Measurements from ENCODE around the gene OSR1.
"Not testable (repeated sequence)": the region's sequence is repeated elsewhere in the genome, so short reads cannot be mapped to it uniquely, and the experiment has no call there.

OSR1 gene

GRCh38 chr2:19358242-19359020 lies at the start of gene OSR1:
Gene OSR1 (minus strand): TSS chr2:19358623. CDS start chr2:19353805, 4,818 bp downstream.
- no peak for DNase-seq (ENCODE audit: low read depth)

GRCh38 chr2:19403785-19404184 lies 45.4 kb upstream of the OSR1 start:
- no peak for DNase-seq (ENCODE audit: low read depth)

GRCh38 chr2:19392191-19392590 lies 33.8 kb upstream of the OSR1 start:
- DNase-seq (ENCODE audit: low read depth): no peak

- not testable (repeated sequence) for DNase-seq (ENCODE audit: low read depth)
Observed at GRCh38 chr2:19389469-19389868, 31.0 kb upstream of the OSR1 start.

- no peak for DNase-seq (ENCODE audit: low read depth)
Observed at GRCh38 chr2:19380532-19380931, 22.1 kb upstream of the OSR1 start.

GRCh38 chr2:19378939-19379338 lies 20.5 kb upstream of the OSR1 start:
- no peak for DNase-seq (ENCODE audit: low read depth)

GRCh38 chr2:19377717-19378116 lies 19.3 kb upstream of the OSR1 start:
- DNase-seq (ENCODE audit: low read depth): no peak

GRCh38 chr2:19373352-19373751 lies 14.9 kb upstream of the OSR1 start:
- DNase-seq (ENCODE audit: low read depth): no peak

GRCh38 chr2:19371996-19372582 lies 13.7 kb upstream of the OSR1 start:
- DNase-seq (ENCODE audit: low read depth): no peak

GRCh38 chr2:19369341-19369955 lies 11.0 kb upstream of the OSR1 start:
- DNase-seq (ENCODE audit: low read depth): no peak

GRCh38 chr2:19368760-19369159 lies 10.3 kb upstream of the OSR1 start:
- no peak for DNase-seq (ENCODE audit: low read depth)

GRCh38 chr2:19367326-19367725 lies 8.9 kb upstream of the OSR1 start:
- no peak for DNase-seq (ENCODE audit: low read depth)

- DNase-seq (ENCODE audit: low read depth): no peak
Observed at GRCh38 chr2:19365126-19365525, 6.7 kb upstream of the OSR1 start.

GRCh38 chr2:19364014-19364413 lies 5.6 kb upstream of the OSR1 start:
- no peak for DNase-seq (ENCODE audit: low read depth)

- no peak for DNase-seq (ENCODE audit: low read depth)
Observed at GRCh38 chr2:19363474-19363778, 5.0 kb upstream of the OSR1 start.

- DNase-seq (ENCODE audit: low read depth): no peak
Observed at GRCh38 chr2:19362755-19363473, 4.5 kb upstream of the OSR1 start.

- DNase-seq (ENCODE audit: low read depth): no peak
Observed at GRCh38 chr2:19362094-19362754, 3.8 kb upstream of the OSR1 start.

- DNase-seq (ENCODE audit: low read depth): no peak
Observed at GRCh38 chr2:19361325-19361990, 3.0 kb upstream of the OSR1 start.

GRCh38 chr2:19360966-19361321 lies 2.5 kb upstream of the OSR1 start:
- no peak for DNase-seq (ENCODE audit: low read depth)

GRCh38 chr2:19360266-19360965 lies 2.0 kb upstream of the OSR1 start:
- DNase-seq (ENCODE audit: low read depth): no peak

- DNase-seq (ENCODE audit: low read depth): no peak
Observed at GRCh38 chr2:19359456-19359855, 1.0 kb upstream of the OSR1 start.
